SK-N-SH (cell line): Measurements from ENCODE around the gene MED15. TPM values are rescaled to one million over a fixed set of nuclear protein-coding genes. Genes with fewer than 3 reads are reported as not detected.
"Not testable (repeated sequence)": the region's sequence is repeated elsewhere in the genome, so short reads cannot be mapped to it uniquely, and the experiment has no call there.

Experiments
- CTCF ChIA-PET: fragments of 300-600, 350-600 bp; formaldehyde crosslinking; extraction: SDS; loops from one replicate; lab custom pipeline; 2021; lab: Yijun Ruan, JAX
- POLR2A ChIA-PET: fragments of 350-600 bp; sonication (Branson Sonifier 250); formaldehyde crosslinking; extraction: SDS; loops from one replicate; lab custom pipeline; 2020; ENCODE audit warnings: antibody characterized with exemption, inconsistent platforms; lab: Yijun Ruan, JAX
- DNase-seq: peaks from one replicate; pipeline ENCODE4 v3.0.0; 2012
- H2AFZ ChIP-seq: fragments of 200-600 bp; sonication (generic); 2 replicates; pipeline ENCODE4 v1.8.1; 2016; ENCODE audit warnings: antibody characterized with exemption, mild to moderate bottlenecking, low read depth
- H3F3A ChIP-seq: fragments of 200-600 bp; sonication (generic); replicated peaks from 2 replicates; pipeline ENCODE3; 2016; ENCODE audit warnings: antibody characterized with exemption, mild to moderate bottlenecking; ENCODE audit not compliant: insufficient read depth
- H3K27ac ChIP-seq, 2 experiments: fragments of 200-500 bp in 1 of 2; fragments of 200-600 bp in 1 of 2; sonication (Bioruptor generic) in 1 of 2; sonication (generic), shearing (Covaris generic) in 1 of 2; 2 replicates each; pipeline versions ENCODE4 v1.5.1 to v1.6.1; 2014 to 2016; ENCODE audit warnings: low read depth in 2 of 2, inconsistent platforms in 1 of 2, low read length in 1 of 2, mild to moderate bottlenecking in 1 of 2, mixed read lengths in 1 of 2
- H3K27me3 ChIP-seq: fragments of 200-600 bp; sonication (generic), shearing (Covaris generic); 2 replicates; pipeline ENCODE4 v1.6.1; 2016; ENCODE audit warnings: mixed run types; ENCODE audit not compliant: insufficient read depth
- H3K36me3 ChIP-seq, 2 experiments: fragments of 200-500 bp in 1 of 2; fragments of 200-600 bp in 1 of 2; sonication (Bioruptor generic) in 1 of 2; sonication (generic) in 1 of 2; replicated peaks in 1 of 2; 2 replicates each; pipeline versions ENCODE3 to v1.5.1; 2014 to 2016; ENCODE audit warnings: low read length in 1 of 2, mild to moderate bottlenecking in 1 of 2; ENCODE audit not compliant: insufficient read depth in 2 of 2, control insufficient read depth in 1 of 2
- H3K4me1 ChIP-seq, 2 experiments: fragments of 200-500 bp in 1 of 2; fragments of 200-600 bp in 1 of 2; sonication (Bioruptor generic) in 1 of 2; sonication (generic), shearing (Covaris generic) in 1 of 2; 2 replicates each; pipeline versions ENCODE4 v1.5.1 to v1.6.1; 2014 to 2016; ENCODE audit warnings: low read depth in 1 of 2, low read length in 1 of 2, mixed run types in 1 of 2; ENCODE audit not compliant: insufficient read depth in 2 of 2, control insufficient read depth in 1 of 2
- H3K4me2 ChIP-seq: fragments of 200-600 bp; sonication (generic), shearing (Covaris generic); 2 replicates; pipeline ENCODE4 v1.6.1; 2017; ENCODE audit warnings: mixed run types
- H3K4me3 ChIP-seq, 2 experiments: fragments of 200-500 bp in 1 of 2; fragments of 200-600 bp in 1 of 2; sonication (Bioruptor generic) in 1 of 2; sonication (generic), shearing (Covaris generic) in 1 of 2; 2 replicates each; pipeline versions ENCODE4 v1.5.1 to v1.8.1; 2014 to 2016; ENCODE audit warnings: low read depth in 2 of 2, inconsistent platforms in 1 of 2, low read length in 1 of 2, mild to moderate bottlenecking in 1 of 2, mixed read lengths in 1 of 2, moderate library complexity in 1 of 2
- H3K79me2 ChIP-seq: fragments of 200-600 bp; sonication (generic); 2 replicates; pipeline ENCODE4 v1.8.1; 2017; ENCODE audit warnings: mild to moderate bottlenecking; ENCODE audit not compliant: insufficient read depth
- H3K9ac ChIP-seq: fragments of 200-600 bp; sonication (generic); 2 replicates; pipeline ENCODE4 v1.6.1; 2017; ENCODE audit warnings: mixed run types
- H3K9me2 ChIP-seq: fragments of 200-600 bp; sonication (generic); 2 replicates; pipeline ENCODE4 v1.6.1; 2017; ENCODE audit warnings: mixed run types
- H3K9me3 ChIP-seq: fragments of 200-600 bp; sonication (generic); 2 replicates; pipeline ENCODE4 v1.6.1; 2017; ENCODE audit warnings: mixed run types, mild to moderate bottlenecking, moderate library complexity
- H4K20me1 ChIP-seq: fragments of 200-600 bp; sonication (generic); 2 replicates; pipeline ENCODE4 v1.6.1; 2017; ENCODE audit warnings: mild to moderate bottlenecking, mixed run types; ENCODE audit not compliant: insufficient read depth
- MXI1 ChIP-seq: IDR thresholded peaks from 2 replicates; pipeline ENCODE4 v1.6.1; 2012; ENCODE audit warnings: mild to moderate bottlenecking, low read depth, low read length, improper control_type of control experiment
- NFIC ChIP-seq: IDR thresholded peaks from 2 replicates; pipeline ENCODE4 v1.4.0; 2012; ENCODE audit warnings: borderline replicate concordance
- SMC3 ChIP-seq: IDR thresholded peaks from 2 replicates; pipeline ENCODE4 v1.6.1; 2012; ENCODE audit warnings: low read depth, low read length, improper control_type of control experiment
- TCF12 ChIP-seq: IDR thresholded peaks from 2 replicates; pipeline ENCODE4 v1.4.0; 2012
- TEAD4 ChIP-seq: IDR thresholded peaks from 2 replicates; pipeline ENCODE4 v1.4.0; 2012; ENCODE audit warnings: mild to moderate bottlenecking, borderline replicate concordance; ENCODE audit not compliant: insufficient read depth
- YY1 ChIP-seq: IDR thresholded peaks from 2 replicates; pipeline ENCODE4 v1.4.0; 2012; ENCODE audit warnings: low read depth, mild to moderate bottlenecking
- WGBS: methylation state at CpG from one replicate; pipeline ENCODE4 v1.1.6; 2017; ENCODE audit warnings: low lambda C conversion rate; 5-methylcytosine and 5-hydroxymethylcytosine counted together
- polyA plus RNA-seq, 3 experiments: library from polyadenylated mRNA; depleted of rRNA; stranded (reverse); fragments of >200 nt; gene quantifications; 2 replicates each; pipeline ENCODE4 v1.2.3, GENCODE V29; 2012
- TF ChIP-seq, protein P1 (sequence below): fragments of 150-350 bp; IDR thresholded peaks from 2 replicates; pipeline ENCODE4 v1.6.1; 2016; ENCODE audit warnings: mild to moderate bottlenecking, low read depth, low read length
- TF ChIP-seq, protein P2 (sequence below): IDR thresholded peaks from 2 replicates; pipeline ENCODE4 v1.4.0; 2012; ENCODE audit warnings: low read depth

MED15 gene
- polyA plus RNA-seq, 1 of the 3 experiments (the other 2 are of a cell fraction), result 45.1 TPM

DNA sequence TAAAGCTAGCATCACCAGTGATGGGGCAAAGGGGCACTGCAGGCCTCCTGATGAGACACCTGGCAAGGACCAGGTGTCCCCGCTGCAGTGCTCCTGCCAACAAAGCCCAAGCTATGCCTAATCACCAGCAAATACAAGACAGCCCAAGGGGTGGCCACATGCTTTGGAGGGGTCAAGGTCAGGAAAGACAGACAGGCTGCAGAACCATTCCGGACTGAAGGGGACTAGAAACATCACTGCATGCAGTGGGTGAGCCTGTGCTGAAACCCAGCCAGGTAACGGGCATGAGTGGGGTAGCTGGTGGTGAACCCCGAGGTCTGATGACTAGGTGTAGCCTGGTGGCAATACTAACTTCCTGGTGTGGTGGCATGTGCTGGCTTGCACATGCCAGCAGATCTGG, 111.1 kb downstream of the MED15 start (continued):
- TF ChIP-seq, protein P1, sequence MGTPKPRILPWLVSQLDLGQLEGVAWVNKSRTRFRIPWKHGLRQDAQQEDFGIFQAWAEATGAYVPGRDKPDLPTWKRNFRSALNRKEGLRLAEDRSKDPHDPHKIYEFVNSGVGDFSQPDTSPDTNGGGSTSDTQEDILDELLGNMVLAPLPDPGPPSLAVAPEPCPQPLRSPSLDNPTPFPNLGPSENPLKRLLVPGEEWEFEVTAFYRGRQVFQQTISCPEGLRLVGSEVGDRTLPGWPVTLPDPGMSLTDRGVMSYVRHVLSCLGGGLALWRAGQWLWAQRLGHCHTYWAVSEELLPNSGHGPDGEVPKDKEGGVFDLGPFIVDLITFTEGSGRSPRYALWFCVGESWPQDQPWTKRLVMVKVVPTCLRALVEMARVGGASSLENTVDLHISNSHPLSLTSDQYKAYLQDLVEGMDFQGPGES, result no peak

DNA sequence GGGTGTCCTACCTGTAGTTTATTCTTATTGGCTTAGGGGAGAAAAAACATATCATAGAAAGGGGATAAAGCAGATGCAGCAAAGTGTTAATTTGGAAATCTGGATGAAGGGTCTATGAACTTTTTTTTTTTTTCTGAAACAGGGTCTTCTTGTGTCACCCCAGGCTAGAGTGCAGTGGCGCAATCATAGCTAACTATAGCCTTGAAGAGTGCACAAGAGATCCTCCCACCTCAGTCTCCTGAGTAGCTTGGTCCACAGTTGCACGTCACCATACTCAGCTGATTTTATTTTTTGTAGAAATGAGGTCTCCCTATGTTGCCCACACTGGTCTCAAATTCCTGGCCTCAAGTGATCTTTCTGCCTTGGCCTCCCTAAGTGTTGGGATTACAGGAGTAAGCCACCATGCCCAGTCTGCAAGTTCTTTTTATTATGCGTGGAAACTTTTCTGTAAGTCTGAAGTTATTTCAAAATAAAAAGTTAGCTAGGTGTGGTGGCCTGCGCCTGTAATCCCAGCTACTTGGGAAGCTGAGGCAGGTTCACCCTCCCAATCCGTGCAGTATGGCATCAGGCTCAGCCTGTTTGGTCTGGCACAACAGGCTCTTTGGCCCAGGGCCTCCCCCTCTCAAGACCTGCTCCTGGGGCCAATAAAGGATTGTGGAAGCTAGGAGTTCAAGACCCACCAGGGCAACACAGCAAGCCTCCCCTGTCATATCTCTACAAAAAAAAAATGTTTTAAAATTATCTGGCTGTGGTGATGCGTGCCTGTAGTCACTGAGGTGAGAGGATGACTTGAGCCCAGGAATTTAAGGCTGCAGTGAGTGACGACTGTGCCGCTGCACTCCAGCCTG, 111.9 kb downstream of the MED15 start:
- TF ChIP-seq TCF12 (no peak), NFIC (no peak), YY1 (no peak), SMC3 (no peak), TEAD4 (no peak), MXI1 (no peak)
- TF ChIP-seq, protein P2, sequence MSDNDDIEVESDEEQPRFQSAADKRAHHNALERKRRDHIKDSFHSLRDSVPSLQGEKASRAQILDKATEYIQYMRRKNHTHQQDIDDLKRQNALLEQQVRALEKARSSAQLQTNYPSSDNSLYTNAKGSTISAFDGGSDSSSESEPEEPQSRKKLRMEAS, result no peak
- H3K4me3 ChIP-seq, result no peak overlapping the region
- H3K4me2 ChIP-seq, result no peak overlapping the region
- H3K9me3 ChIP-seq, result no peaks in the 10 kb centered on the region
- no peak for DNase-seq
- ChIA-PET CTCF (interaction anchor here (1.3 kb wide), 1 partner anchor 18 kb away, joined by 3 read pairs; no protein-coding TSS in a partner anchor), POLR2A (no interaction called here)
- H3K27me3 ChIP-seq, result no peaks in the 10 kb centered on the region
- H4K20me1 ChIP-seq, result no peaks in the 10 kb centered on the region
- H3K9me2 ChIP-seq, result no peaks in the 10 kb centered on the region
- no peaks in the 10 kb centered on the region for H3K79me2 ChIP-seq
- no peak overlapping the region for H3K9ac ChIP-seq
- 69% methylated on average over 8 of the region's 8 CpGs for WGBS
- H3K4me1 ChIP-seq, result no peaks in the 10 kb centered on the region
- H3K36me3 ChIP-seq, result no peaks in the 10 kb centered on the region
- no peak overlapping the region for H3K27ac ChIP-seq
- H3F3A ChIP-seq, result no peaks in the 10 kb centered on the region
- H2AFZ ChIP-seq, result no peak overlapping the region

DNA sequence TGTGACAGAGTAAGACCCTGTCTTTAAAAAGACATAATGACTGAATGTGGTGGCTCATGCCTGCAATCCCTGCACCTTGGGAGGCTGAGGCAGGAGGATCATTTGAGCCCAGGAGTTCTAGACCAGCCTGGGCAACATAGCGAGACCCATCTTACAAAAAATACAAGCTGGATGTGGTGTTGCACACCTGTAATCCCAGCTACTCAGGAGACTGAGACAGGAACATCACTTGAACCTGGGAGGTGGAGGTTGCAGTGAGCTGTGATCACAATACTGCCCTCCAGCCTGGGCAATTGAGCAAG, 112.4 kb downstream of the MED15 start:
- DNase-seq, H3K4me3 ChIP-seq, H4K20me1 ChIP-seq, H3K27ac ChIP-seq, H3K27me3 ChIP-seq, H3K4me2 ChIP-seq, H3K4me1 ChIP-seq, H3K36me3 ChIP-seq, H3K79me2 ChIP-seq, H3K9me2 ChIP-seq, H3F3A ChIP-seq, POLR2A ChIA-PET, H2AFZ ChIP-seq, H3K9ac ChIP-seq, H3K9me3 ChIP-seq: not testable (repeated sequence)
- CTCF ChIA-PET, result interaction anchor here (0.7 to 1.3 kb wide), 3 partner anchors 15 to 55 kb away, joined by 3 to 4 read pairs (median 3); no protein-coding TSS in a partner anchor
- 100% methylated on average over 1 of the region's 1 CpG for WGBS
